ENCODE results near the gene IGDCC3.

IGDCC3 gene

DNA sequence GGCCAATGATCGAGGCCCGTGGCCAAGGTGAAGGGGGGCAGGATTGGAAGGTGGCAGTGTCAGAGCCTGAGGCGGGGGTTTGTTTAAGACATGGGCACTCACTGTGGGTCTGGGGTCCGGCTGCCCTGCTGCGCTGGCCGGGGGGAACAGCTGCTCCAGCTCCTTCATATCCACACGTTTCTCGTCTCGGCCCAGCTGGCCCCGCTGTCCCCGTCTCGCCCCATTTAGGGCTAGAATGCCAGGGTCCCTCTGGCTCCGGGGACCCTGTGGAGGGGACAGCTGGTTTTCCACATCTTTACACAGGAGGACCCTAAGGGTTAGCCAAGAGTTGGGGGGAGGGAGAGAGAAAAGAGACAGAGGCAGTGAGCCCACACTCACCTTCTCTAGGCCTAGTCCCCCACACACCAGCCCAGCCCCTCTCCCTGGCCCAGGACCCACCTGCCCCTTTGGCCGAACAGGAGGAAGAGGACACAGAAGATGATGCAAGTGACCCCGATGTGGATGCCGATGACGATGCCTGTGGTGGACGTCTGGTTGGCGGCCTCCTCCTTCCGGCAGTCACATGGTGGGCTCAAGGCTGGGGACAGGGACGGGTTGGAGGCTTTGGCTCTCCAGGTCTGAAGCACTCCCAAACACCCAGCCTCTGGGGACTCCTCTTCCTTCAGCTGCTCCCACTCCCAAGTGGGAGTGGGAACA lies 48.4 kb downstream of the IGDCC3 start:
- ATAC-seq (replicated peaks; ENCODE audit: extremely low read depth, poor library complexity, severe bottlenecking) = no peak
- Mint-ChIP-seq H3K36me3 (ENCODE audit: insufficient read depth) (no peaks in the 10 kb centered on the region), H3K27me3 (peaks cover 45% of the 10 kb centered on the region), H3K4me1 (no peaks in the 10 kb centered on the region), H3K4me3 (no peak overlapping the region), H3K27ac (ENCODE audit: low read depth) (no peak overlapping the region), H3K9me3 (no peaks in the 10 kb centered on the region)
- no peak for DNase-seq (ENCODE audit: low spot score in 2 of 2)

DNA sequence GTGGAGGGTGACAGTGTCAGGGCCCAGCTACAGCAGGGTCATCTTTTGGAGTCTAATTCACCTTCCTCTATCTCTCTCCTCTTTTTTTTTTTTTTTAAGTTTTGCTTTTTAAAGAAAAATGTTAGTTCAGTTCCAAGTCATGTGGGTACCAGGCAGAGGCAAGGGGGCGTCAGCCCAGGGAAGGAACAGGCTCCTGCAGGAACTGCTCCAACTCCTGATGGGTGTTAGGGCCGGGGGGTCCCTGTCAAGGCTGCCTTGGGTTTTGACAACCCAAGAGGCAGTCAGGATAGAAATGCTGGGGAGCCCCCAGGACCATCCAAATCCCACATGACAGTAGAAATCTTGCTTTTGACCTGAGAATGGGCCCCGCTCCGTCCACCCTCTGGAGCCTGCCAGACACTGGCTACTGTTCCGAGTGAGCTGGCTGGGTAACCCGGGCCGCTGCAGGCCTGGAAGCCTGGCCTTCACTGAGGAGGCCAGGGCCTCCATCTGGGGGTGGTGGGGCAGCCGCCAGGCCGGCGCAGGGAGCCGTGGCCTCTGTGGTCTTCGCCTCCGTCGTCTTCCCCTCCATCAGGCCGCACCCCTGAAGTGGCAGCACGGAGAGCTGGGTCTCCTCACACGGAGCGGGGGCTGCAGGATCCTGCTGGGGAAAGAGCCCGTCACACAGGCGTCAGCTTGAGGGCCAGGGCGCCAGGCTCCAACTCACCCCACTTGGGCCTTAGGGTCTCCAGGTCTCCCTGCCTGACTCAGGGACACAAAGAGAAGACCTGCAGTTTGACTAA lies 49.1 kb downstream of the IGDCC3 start:
- Mint-ChIP-seq H3K27me3 (peaks cover 38% of the 10 kb centered on the region), H3K4me3 (no peak overlapping the region), H3K27ac (ENCODE audit: low read depth) (no peak overlapping the region)

DNA sequence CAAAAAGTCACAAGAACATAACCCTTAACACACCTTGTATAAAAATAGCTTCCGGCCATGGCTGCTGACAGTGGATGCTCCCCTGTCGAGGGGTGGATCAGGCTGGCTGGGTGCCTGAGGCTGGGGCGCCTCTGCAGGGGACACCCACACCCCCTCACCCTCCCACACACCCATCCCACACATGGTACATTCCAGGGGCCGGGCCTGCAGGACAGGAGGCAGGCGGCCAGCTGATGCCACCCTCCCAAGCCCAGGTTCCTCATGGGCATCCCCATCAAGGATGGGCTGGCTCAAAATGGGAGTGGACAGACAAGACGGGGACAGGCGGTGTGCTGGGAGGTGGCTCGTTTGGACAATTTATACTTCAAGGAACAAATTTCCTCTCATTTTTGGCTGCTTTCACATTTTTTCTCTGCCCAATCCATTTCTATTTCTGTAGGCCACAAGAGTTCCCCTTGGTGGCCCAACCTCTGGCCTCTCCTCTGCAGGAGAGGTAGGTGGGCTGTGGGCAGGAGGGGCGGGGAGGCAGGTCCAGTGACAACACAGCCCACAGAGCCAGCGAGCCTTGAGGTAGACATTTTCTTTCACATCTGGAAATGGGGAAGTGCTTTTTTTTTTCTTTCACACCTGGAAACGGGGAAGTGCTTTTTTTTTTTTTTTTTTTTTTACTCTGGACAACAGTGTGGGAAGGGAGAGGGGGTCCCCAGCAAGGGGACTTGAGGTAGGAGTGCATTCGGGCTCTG lies 50.0 kb downstream of the IGDCC3 start:
- no peak overlapping the region for H3K4me3 Mint-ChIP-seq
- peaks cover 36% of the 10 kb centered on the region for H3K27me3 Mint-ChIP-seq
- no peaks in the 10 kb centered on the region for H3K4me1 Mint-ChIP-seq
- DNase-seq (ENCODE audit: low spot score in 2 of 2) (no peak), ATAC-seq (replicated peaks; ENCODE audit: extremely low read depth, poor library complexity, severe bottlenecking) (no peak)
- no peaks in the 10 kb centered on the region for H3K36me3 Mint-ChIP-seq (ENCODE audit: insufficient read depth)
- H3K9me3 Mint-ChIP-seq = no peaks in the 10 kb centered on the region
- H3K27ac Mint-ChIP-seq (ENCODE audit: low read depth) = no peak overlapping the region

More for the DNA sequence above, 49.1 kb downstream of the IGDCC3 start:
- ATAC-seq (replicated peaks; ENCODE audit: extremely low read depth, poor library complexity, severe bottlenecking) (no peak), DNase-seq (ENCODE audit: low spot score in 2 of 2) (no peak)
- no peaks in the 10 kb centered on the region for H3K4me1 Mint-ChIP-seq
- H3K36me3 Mint-ChIP-seq (ENCODE audit: insufficient read depth) = no peaks in the 10 kb centered on the region
- no peaks in the 10 kb centered on the region for H3K9me3 Mint-ChIP-seq

DNA sequence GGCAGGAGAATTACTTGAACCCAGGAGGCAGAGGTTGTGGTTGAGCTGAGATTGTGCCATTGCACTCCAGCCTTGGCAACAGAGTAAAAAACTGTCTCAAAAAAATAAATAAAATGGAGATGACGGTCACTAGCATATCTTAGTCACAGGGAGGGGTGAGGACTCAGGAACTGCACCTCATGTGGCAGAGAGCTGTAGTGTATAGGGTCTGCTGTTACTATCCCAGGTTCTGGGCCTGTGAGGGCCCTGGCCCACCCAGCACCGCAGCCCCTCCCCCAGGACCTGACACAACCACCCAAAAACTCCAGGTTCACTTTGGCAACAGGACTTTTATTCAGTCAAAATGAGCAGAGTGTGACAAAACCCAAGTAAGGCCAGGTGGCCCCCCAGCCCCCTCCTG lies 51.0 kb downstream of the IGDCC3 start:
- Mint-ChIP-seq H3K36me3 (ENCODE audit: insufficient read depth) (no peaks in the 10 kb centered on the region), H3K4me1 (no peaks in the 10 kb centered on the region), H3K9me3 (no peaks in the 10 kb centered on the region), H3K4me3 (no peak overlapping the region), H3K27ac (ENCODE audit: low read depth) (no peak overlapping the region), H3K27me3 (peaks cover 42% of the 10 kb centered on the region)
- DNase-seq (ENCODE audit: low spot score in 2 of 2) = no peak
- no peak for ATAC-seq (replicated peaks; ENCODE audit: extremely low read depth, poor library complexity, severe bottlenecking)

DNA sequence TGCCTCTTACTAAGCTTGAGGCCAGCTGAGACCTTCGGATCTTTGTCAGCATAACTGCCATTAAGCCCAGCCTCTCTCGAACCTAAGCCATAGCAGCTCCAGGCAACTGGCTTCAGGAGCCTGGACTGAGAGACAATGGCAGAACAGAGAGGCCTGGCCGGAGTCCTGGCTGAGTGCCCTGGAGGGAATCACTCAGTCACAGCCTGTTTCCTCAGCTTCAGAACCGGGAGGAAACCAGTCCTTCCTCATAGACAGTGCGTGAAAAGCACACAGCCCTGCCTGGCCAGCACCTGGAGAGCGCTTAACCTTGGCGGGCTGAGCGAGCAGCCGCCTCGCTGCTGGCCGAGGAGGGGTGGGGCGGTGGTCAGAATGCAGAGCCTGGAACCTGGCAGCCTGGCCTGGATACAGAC lies 51.7 kb downstream of the IGDCC3 start:
- H3K27me3 Mint-ChIP-seq = peaks cover 41% of the 10 kb centered on the region
- no peak overlapping the region for H3K4me3 Mint-ChIP-seq

DNA sequence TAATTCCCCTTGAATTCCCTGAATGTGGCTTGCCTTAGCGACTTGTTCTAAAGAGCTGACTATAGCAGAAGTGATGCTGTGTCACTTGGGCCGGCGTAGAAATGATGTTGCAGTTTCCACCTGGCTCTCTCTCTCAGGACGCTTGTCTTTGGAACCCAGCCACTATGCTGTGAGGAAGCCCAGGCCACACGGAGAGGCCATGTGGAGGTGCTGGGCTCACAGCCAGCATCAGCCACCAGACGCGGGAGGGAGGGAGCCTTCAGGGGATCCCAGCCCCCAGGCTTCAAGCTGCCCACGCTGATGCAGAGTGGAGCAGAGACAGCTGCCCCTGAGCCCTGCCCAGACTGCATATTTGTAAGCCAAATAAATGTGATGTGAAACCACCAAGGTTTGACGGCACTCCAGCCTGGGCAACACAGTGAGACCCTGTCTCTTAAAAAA lies 54.7 kb downstream of the IGDCC3 start:
- H3K36me3 Mint-ChIP-seq (ENCODE audit: insufficient read depth) = no peaks in the 10 kb centered on the region
- H3K27ac Mint-ChIP-seq (ENCODE audit: low read depth) = no peak overlapping the region
- H3K4me1 Mint-ChIP-seq = peaks cover 5% of the 10 kb centered on the region
- no peak for DNase-seq (ENCODE audit: low spot score in 2 of 2)
- no peaks in the 10 kb centered on the region for H3K9me3 Mint-ChIP-seq
- peaks cover 26% of the 10 kb centered on the region for H3K27me3 Mint-ChIP-seq
- no peak for ATAC-seq (replicated peaks; ENCODE audit: extremely low read depth, poor library complexity, severe bottlenecking)
- H3K4me3 Mint-ChIP-seq = no peak overlapping the region

More for the DNA sequence above, 51.7 kb downstream of the IGDCC3 start:
- Mint-ChIP-seq H3K27ac (ENCODE audit: low read depth) (no peak overlapping the region), H3K36me3 (ENCODE audit: insufficient read depth) (no peaks in the 10 kb centered on the region), H3K9me3 (no peaks in the 10 kb centered on the region), H3K4me1 (no peaks in the 10 kb centered on the region)
- ATAC-seq (replicated peaks; ENCODE audit: extremely low read depth, poor library complexity, severe bottlenecking) = no peak
- no peak for DNase-seq (ENCODE audit: low spot score in 2 of 2)

DNA sequence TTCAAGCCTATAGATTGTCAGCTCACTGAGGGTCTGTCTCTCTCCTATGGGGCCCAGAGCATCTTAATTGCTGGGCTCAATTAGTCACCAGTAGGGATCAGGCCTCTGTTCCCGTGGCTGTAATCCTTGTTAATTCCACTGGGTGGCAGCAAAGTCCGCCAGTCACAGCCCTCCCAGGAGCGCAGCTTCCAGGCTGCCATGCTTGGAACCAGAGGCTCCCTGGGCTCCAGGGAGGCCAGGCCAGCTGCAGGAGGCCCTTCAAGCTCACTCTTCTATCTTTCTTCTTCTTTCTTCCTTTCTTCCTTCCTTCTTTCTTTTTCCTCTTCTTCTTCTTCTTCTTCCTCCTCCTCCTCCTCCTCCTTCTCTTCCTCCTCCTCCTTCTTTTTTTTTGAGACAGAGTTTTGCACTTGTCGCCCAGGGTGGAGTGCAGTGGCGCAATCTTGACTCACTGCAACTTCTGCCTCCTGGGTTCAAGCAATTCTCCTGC lies 58.9 kb downstream of the IGDCC3 start:
- DNase-seq (ENCODE audit: low spot score in 2 of 2) = peak; percentile 63 to 76
- no peak overlapping the region for H3K27ac Mint-ChIP-seq (ENCODE audit: low read depth)
- H3K4me3 Mint-ChIP-seq = no peak overlapping the region
- H3K4me1 Mint-ChIP-seq = peaks cover 5% of the 10 kb centered on the region
- H3K36me3 Mint-ChIP-seq (ENCODE audit: insufficient read depth) = no peaks in the 10 kb centered on the region
- H3K27me3 Mint-ChIP-seq = peaks cover 27% of the 10 kb centered on the region
- no peaks in the 10 kb centered on the region for H3K9me3 Mint-ChIP-seq
- peak; percentile 99 for ATAC-seq (replicated peaks; ENCODE audit: extremely low read depth, poor library complexity, severe bottlenecking)

DNA sequence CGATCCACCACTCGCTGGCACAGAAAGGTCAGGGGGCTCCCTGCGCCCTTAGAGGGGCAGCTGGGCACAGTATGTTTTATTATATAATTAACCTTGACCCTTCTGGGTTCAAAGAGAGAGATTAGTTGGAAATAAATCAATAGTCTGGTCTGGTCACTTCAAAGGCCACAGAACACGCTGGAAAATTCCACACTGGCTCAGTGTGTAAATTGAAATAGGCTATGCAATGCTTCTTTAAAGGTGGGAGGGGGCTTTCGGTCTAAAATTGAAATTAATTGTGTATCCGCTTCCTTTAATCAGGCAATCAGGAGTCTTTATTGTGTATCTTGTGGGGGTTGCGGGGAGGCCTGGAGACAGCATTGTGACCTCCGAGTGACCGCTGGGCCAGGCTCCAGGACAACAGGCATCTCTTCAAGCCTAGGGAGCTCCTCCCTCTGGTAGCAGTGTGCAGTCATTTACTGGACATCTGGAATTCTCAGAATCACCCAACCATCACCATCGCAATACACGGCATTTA lies 65.3 kb downstream of the IGDCC3 start:
- H3K27me3 Mint-ChIP-seq = peaks cover 9% of the 10 kb centered on the region

DNA sequence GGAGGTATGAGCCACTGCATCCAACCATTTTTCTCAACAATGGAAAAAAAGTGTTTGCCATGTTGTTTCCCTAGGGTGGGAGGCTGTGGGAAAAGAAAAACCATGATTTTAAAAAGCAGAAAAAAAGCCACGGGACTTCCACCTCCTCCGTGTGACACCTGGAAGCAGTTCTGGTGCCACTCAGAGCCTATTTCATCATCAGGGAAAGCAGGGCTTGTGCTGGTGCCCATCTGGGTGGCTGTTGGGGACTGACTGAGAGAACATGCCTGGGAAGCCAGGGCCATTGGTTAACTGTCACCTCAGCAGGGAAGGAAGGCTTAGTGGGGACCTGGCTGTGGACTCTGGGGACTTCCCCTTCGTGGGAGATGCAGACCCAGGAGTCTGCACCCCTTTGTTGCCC lies 66.0 kb downstream of the IGDCC3 start:
- H3K36me3 Mint-ChIP-seq (ENCODE audit: insufficient read depth) = no peaks in the 10 kb centered on the region
- H3K4me1 Mint-ChIP-seq = no peaks in the 10 kb centered on the region
- ATAC-seq (replicated peaks; ENCODE audit: extremely low read depth, poor library complexity, severe bottlenecking) (no peak), DNase-seq (ENCODE audit: low spot score in 2 of 2) (no peak)
- H3K27me3 Mint-ChIP-seq = peaks cover 9% of the 10 kb centered on the region
- H3K4me3 Mint-ChIP-seq = no peak overlapping the region
- H3K27ac Mint-ChIP-seq (ENCODE audit: low read depth) = no peak overlapping the region
- H3K9me3 Mint-ChIP-seq = no peaks in the 10 kb centered on the region

More for the DNA sequence above, 65.3 kb downstream of the IGDCC3 start:
- no peaks in the 10 kb centered on the region for H3K9me3 Mint-ChIP-seq
- no peak overlapping the region for H3K27ac Mint-ChIP-seq (ENCODE audit: low read depth)
- H3K36me3 Mint-ChIP-seq (ENCODE audit: insufficient read depth) = no peaks in the 10 kb centered on the region
- ATAC-seq (replicated peaks; ENCODE audit: extremely low read depth, poor library complexity, severe bottlenecking) = no peak
- H3K4me1 Mint-ChIP-seq = no peaks in the 10 kb centered on the region
- no peak for DNase-seq (ENCODE audit: low spot score in 2 of 2)
- H3K4me3 Mint-ChIP-seq = no peak overlapping the region

DNA sequence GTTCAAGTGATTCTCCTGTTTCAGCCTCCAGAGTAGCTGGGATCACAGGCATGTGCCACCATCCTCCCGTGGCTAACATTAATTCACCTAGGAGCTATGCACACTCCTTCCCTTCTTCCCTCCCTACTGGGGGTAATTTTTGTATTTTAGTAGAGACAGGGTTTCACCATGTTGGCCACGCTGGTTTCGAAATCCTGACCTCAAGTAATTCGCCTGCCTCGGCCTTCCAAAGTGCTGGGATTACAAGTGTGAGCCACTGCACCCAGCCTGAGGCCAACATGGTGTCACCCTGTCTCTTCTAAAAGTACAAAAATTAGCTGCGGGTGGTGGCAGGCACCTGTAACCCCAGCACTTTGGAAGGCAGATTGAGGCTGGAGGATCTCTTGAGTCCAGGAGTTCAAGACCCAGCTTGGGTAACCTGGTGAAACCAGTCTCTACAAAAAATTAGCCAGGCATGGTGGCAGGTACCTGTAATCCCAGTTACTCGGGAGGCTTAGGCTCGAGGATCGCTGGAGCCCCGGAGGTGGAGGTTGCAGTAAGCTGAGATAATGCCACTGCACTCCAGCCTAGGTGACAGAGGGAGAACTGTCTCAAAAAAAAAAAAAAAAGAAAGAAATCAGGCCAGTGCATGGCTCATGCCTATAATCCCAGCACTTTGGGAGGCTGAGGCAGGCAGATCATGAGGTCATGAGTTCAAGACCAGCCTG lies 67.2 kb downstream of the IGDCC3 start:
- H3K36me3 Mint-ChIP-seq (ENCODE audit: insufficient read depth) = no peaks in the 10 kb centered on the region

DNA sequence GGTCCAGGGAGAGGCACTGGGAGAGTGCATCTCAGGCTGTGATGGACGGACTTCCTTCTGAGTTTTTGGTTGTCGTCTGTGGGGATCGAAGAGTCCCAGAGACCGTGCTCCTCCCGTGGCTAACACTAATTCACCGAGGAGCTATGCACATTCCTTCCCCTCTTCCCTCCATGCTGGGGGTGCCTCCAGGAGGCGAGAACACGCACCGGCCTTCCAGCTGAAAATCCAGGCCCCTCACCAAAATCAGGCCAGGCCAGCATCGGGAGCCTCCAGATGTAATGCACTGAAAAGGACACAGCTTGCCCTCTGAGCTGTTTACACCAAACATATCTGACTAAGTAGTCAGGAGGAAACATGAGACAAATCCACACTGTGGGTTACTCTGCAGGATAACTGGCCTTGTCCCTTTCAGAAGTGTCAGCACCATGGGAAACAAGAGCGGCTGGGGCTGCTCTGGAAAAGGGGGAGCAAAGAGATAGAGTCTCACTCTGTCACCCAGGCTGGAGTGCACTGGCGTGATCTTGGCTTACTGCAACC lies 67.9 kb downstream of the IGDCC3 start:
- peaks cover 3% of the 10 kb centered on the region for H3K36me3 Mint-ChIP-seq (ENCODE audit: insufficient read depth)
- peaks cover 2% of the 10 kb centered on the region for H3K4me1 Mint-ChIP-seq
- no peak for ATAC-seq (replicated peaks; ENCODE audit: extremely low read depth, poor library complexity, severe bottlenecking)
- no peak overlapping the region for H3K4me3 Mint-ChIP-seq
- peaks cover under 1% of the 10 kb centered on the region for H3K27me3 Mint-ChIP-seq
- H3K9me3 Mint-ChIP-seq = no peaks in the 10 kb centered on the region
- DNase-seq (ENCODE audit: low spot score in 2 of 2) = no peak
- no peak overlapping the region for H3K27ac Mint-ChIP-seq (ENCODE audit: low read depth)

More for the DNA sequence above, 67.2 kb downstream of the IGDCC3 start:
- Mint-ChIP-seq H3K4me3 (no peak overlapping the region), H3K4me1 (no peaks in the 10 kb centered on the region), H3K27me3 (peaks cover 7% of the 10 kb centered on the region), H3K27ac (ENCODE audit: low read depth) (no peak overlapping the region), H3K9me3 (no peaks in the 10 kb centered on the region)
- ATAC-seq (replicated peaks; ENCODE audit: extremely low read depth, poor library complexity, severe bottlenecking) (no peak), DNase-seq (ENCODE audit: low spot score in 2 of 2) (no peak)

DNA sequence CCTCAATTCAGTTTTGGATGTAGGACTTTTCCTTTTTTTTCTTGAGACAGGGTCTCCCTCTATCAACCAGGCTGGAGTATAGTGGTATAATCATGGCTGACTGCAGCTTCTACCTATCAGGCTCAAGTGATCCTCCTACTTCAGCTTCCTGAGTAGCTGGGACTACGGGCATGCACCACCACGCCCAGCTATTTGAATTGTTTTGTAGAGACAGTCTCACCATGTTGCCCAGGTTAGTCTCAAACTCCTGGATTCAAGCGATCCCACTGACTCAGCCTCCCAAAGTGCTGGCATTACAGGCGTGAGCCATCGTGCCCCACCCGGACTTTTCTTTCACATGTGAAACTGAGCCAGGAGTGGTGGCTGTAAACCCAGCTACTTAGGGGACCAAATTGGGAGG lies 69.8 kb downstream of the IGDCC3 start:
- Mint-ChIP-seq H3K36me3 (ENCODE audit: insufficient read depth) (peaks cover 19% of the 10 kb centered on the region), H3K27ac (ENCODE audit: low read depth) (no peak overlapping the region), H3K27me3 (no peaks in the 10 kb centered on the region), H3K9me3 (no peaks in the 10 kb centered on the region), H3K4me3 (no peak overlapping the region), H3K4me1 (peaks cover 19% of the 10 kb centered on the region)
- ATAC-seq (replicated peaks; ENCODE audit: extremely low read depth, poor library complexity, severe bottlenecking) = no peak
- no peak for DNase-seq (ENCODE audit: low spot score in 2 of 2)
